Stomach (tissue), 4 donors: ENCODE results near the gene TTC28.

Experiments used
- CTCF ChIP-seq, 7 experiments: fragments of 450-650 bp in 4 of 7; fragments of 200-600 bp in 3 of 7; sonication (generic) in 3 of 7; IDR thresholded peaks; one replicate each; pipeline ENCODE4 v1.5.1; 2016 to 2019; ENCODE audit warnings: antibody characterized with exemption in 7 of 7, control low read depth in 2 of 7, mild to moderate bottlenecking in 1 of 7
- EP300 ChIP-seq: sonication (generic); formaldehyde crosslinking; IDR thresholded peaks from one replicate; pipeline ENCODE4 v1.6.1; 2017; ENCODE audit warnings: antibody characterized with exemption
- POLR2A ChIP-seq, 4 donors: fragments of 450-650 bp; IDR thresholded peaks; one replicate each; pipeline ENCODE4 v1.6.1; 2016; ENCODE audit warnings: antibody characterized with exemption in 4 of 4, control low read depth in 2 of 4, mild to moderate bottlenecking in 1 of 4, moderate library complexity in 1 of 4
- POLR2AphosphoS5 ChIP-seq, 3 donors: sonication (generic); formaldehyde crosslinking; IDR thresholded peaks; one replicate each; pipeline ENCODE4 v1.6.1; 2016; ENCODE audit warnings: antibody characterized with exemption in 3 of 3

- no peak for TF ChIP-seq CTCF (IDR thresholded peaks at IDR 0.05)
- no peak for TF ChIP-seq EP300
- TF ChIP-seq POLR2A (IDR thresholded peaks at IDR 0.05), result no peak
- no peak for TF ChIP-seq POLR2AphosphoS5 (IDR thresholded peaks at IDR 0.05)
Observed at GRCh38 chr22:28395520-28395919, 284.1 kb downstream of the TTC28 start.
